CD4-positive, CD25-positive, alpha-beta regulatory T cell (primary cell): ENCODE results near the gene MFSD6L. TPM values are rescaled to one million over a fixed set of nuclear protein-coding genes. Genes with fewer than 3 reads are reported as not detected.
"Not testable (repeated sequence)": the region's sequence is repeated elsewhere in the genome, so short reads cannot be mapped to it uniquely, and the experiment has no call there.

Experiments
- ATAC-seq, 2 donors: fragments of 150-1000 bp; cut with Tn5 transposase; one replicate each; pipeline ENCODE4 v1.10.0; 2021; ENCODE audit warnings: low read depth in 2 of 2, moderate number of reproducible peaks in 2 of 2, moderate library complexity in 1 of 2
- DNase-seq, 3 donors: peaks; one replicate each; pipeline versions ENCODE4 v3.0.0 to v3.0.0-alpha.2; 2012 to 2022; ENCODE audit warnings: mixed read lengths in 1 of 3
- H3K27ac ChIP-seq: one replicate; pipeline ENCODE4 v1.7.0; 2013; ENCODE audit warnings: mild to moderate bottlenecking, low read length; ENCODE audit not compliant: insufficient read depth, poor library complexity, severe bottlenecking
- H3K27me3 ChIP-seq: one replicate; pipeline ENCODE4 v1.7.0; 2013; ENCODE audit warnings: low read length; ENCODE audit not compliant: control insufficient read depth, insufficient read depth
- H3K36me3 ChIP-seq: one replicate; pipeline ENCODE4 v1.7.0; 2013; ENCODE audit warnings: mild to moderate bottlenecking, low read length, moderate library complexity; ENCODE audit not compliant: control insufficient read depth, insufficient read depth
- H3K4me1 ChIP-seq: 2 replicates; pipeline ENCODE4 v1.7.0; 2013; ENCODE audit warnings: mild to moderate bottlenecking, low read length; ENCODE audit not compliant: insufficient read depth, control insufficient read depth, poor library complexity, severe bottlenecking
- H3K4me3 ChIP-seq: one replicate; pipeline ENCODE4 v1.7.0; 2013; ENCODE audit warnings: low read depth, mild to moderate bottlenecking, low read length, moderate library complexity
- H3K9me3 ChIP-seq, 2 experiments: 1 replicate in 1 of 2; 2 replicates in 1 of 2; pipeline ENCODE4 v1.7.0; 2013; ENCODE audit warnings: low read length in 2 of 2, mild to moderate bottlenecking in 1 of 2, moderate library complexity in 1 of 2; ENCODE audit not compliant: control insufficient read depth in 2 of 2
- H3K27ac Mint-ChIP-seq, 3 donors: one replicate each; pipeline ENCODE4 v1.8.0; 2020 to 2022; ENCODE audit warnings: mild to moderate bottlenecking in 3 of 3, mixed read lengths in 3 of 3, moderate library complexity in 2 of 3
- H3K27me3 Mint-ChIP-seq: one replicate; pipeline ENCODE4 v1.8.0; 2022; ENCODE audit warnings: mild to moderate bottlenecking, mixed read lengths
- H3K36me3 Mint-ChIP-seq: one replicate; pipeline ENCODE4 v1.8.0; 2020; ENCODE audit warnings: mixed read lengths
- H3K4me1 Mint-ChIP-seq, 4 donors: one replicate each; pipeline ENCODE4 v1.8.0; 2020 to 2022; ENCODE audit warnings: mixed read lengths in 4 of 4, mild to moderate bottlenecking in 1 of 4
- H3K4me3 Mint-ChIP-seq, 4 donors: one replicate each; pipeline ENCODE4 v1.8.0; 2020 to 2022; ENCODE audit warnings: mild to moderate bottlenecking in 4 of 4, mixed read lengths in 4 of 4, moderate library complexity in 3 of 4
- H3K9me3 Mint-ChIP-seq, 7 donors: one replicate each; pipeline ENCODE4 v1.8.0; 2020 to 2022; ENCODE audit warnings: mixed read lengths in 7 of 7, mild to moderate bottlenecking in 3 of 7, moderate library complexity in 2 of 7
- polyA plus RNA-seq, 4 donors: library from polyadenylated mRNA; unstranded; fragments of 300-500 nt; fragmentation: Illumina TruSeq; gene quantifications; one replicate each; pipeline ENCODE4 v1.2.3, GENCODE V29; 2021
- total RNA-seq: library from RNA; stranded (reverse); gene quantifications from one replicate; pipeline ENCODE4 v1.2.3, GENCODE V29; 2022

MFSD6L gene
- total and polyA plus RNA-seq, 5 donors from 2014 or later, result not detected

- Histone ChIP-seq H3K4me1 (no peaks in the 10 kb centered on the region), H3K4me3 (no peak overlapping the region), H3K27me3 (no peaks in the 10 kb centered on the region), H3K27ac (no peak overlapping the region), H3K36me3 (no peaks in the 10 kb centered on the region), H3K9me3 (peaks cover 0 to 2% of the 10 kb centered on the region in 2 experiments)
- ATAC-seq (no peak), DNase-seq (no peak)
- H3K9me3 Mint-ChIP-seq, result peaks cover 0 to 6% (median 0%) of the 10 kb centered on the region in 7 donors
- H3K27me3 Mint-ChIP-seq, result peaks cover 13% of the 10 kb centered on the region
- peaks cover 0 to 2% (median 0%) of the 10 kb centered on the region in 4 donors for H3K4me1 Mint-ChIP-seq
- peaks cover 5% of the 10 kb centered on the region for H3K36me3 Mint-ChIP-seq
- no peak overlapping the region for H3K27ac Mint-ChIP-seq
- no peak overlapping the region for H3K4me3 Mint-ChIP-seq
Measured at GRCh38 chr17:8821446-8822105, 22.4 kb upstream of the MFSD6L start.

GRCh38 chr17:8820311-8821010 lies 21.3 kb upstream of the MFSD6L start:
- Mint-ChIP-seq H3K4me1 (peaks cover 0 to 2% (median 0%) of the 10 kb centered on the region in 4 donors), H3K27ac (no peak overlapping the region), H3K36me3 (peaks cover 5% of the 10 kb centered on the region), H3K27me3 (peaks cover 18% of the 10 kb centered on the region), H3K9me3 (peaks cover 0 to 6% (median 0%) of the 10 kb centered on the region in 7 donors), H3K4me3 (no peak overlapping the region)
- Histone ChIP-seq H3K4me3 (no peak overlapping the region), H3K9me3 (peaks cover 0 to 2% of the 10 kb centered on the region in 2 experiments), H3K36me3 (no peaks in the 10 kb centered on the region), H3K27me3 (peaks cover 2% of the 10 kb centered on the region), H3K27ac (no peak overlapping the region), H3K4me1 (no peaks in the 10 kb centered on the region)
- ATAC-seq, result no peak
- DNase-seq, result no peak

- DNase-seq (no peak), ATAC-seq (no peak)
- H3K4me3 Mint-ChIP-seq, result no peak overlapping the region
- Histone ChIP-seq H3K36me3 (no peaks in the 10 kb centered on the region), H3K4me1 (no peaks in the 10 kb centered on the region), H3K27me3 (peaks cover 2% of the 10 kb centered on the region), H3K27ac (no peak overlapping the region), H3K9me3 (no peaks in the 10 kb centered on the region), H3K4me3 (no peak overlapping the region)
- H3K27me3 Mint-ChIP-seq, result peaks cover 28% of the 10 kb centered on the region
- H3K27ac Mint-ChIP-seq, result no peak overlapping the region
- peaks cover 0 to 6% (median 0%) of the 10 kb centered on the region in 7 donors for H3K9me3 Mint-ChIP-seq
- peaks cover 5% of the 10 kb centered on the region for H3K36me3 Mint-ChIP-seq
- peaks cover 0 to 2% (median 0%) of the 10 kb centered on the region in 4 donors for H3K4me1 Mint-ChIP-seq
Measured at GRCh38 chr17:8818654-8819330, 19.6 kb upstream of the MFSD6L start.

GRCh38 chr17:8818047-8818446 lies 18.9 kb upstream of the MFSD6L start:
- ATAC-seq (no peak), DNase-seq (no peak)
- Histone ChIP-seq H3K4me3 (no peak overlapping the region), H3K27me3 (peaks cover 5% of the 10 kb centered on the region), H3K36me3 (no peaks in the 10 kb centered on the region), H3K9me3 (no peaks in the 10 kb centered on the region), H3K27ac (no peak overlapping the region), H3K4me1 (no peaks in the 10 kb centered on the region)
- H3K4me3 Mint-ChIP-seq, result no peak overlapping the region
- no peak overlapping the region for H3K27ac Mint-ChIP-seq
- H3K36me3 Mint-ChIP-seq, result peaks cover 5% of the 10 kb centered on the region
- peaks cover 34% of the 10 kb centered on the region for H3K27me3 Mint-ChIP-seq
- peaks cover 0 to 6% (median 2%) of the 10 kb centered on the region in 7 donors for H3K9me3 Mint-ChIP-seq
- peaks cover 0 to 2% (median 0%) of the 10 kb centered on the region in 4 donors for H3K4me1 Mint-ChIP-seq

- peaks cover 23% of the 10 kb centered on the region for H3K27me3 Mint-ChIP-seq
- H3K4me1 Mint-ChIP-seq, result peaks cover 0 to 2% (median 0%) of the 10 kb centered on the region in 4 donors
- H3K4me1 ChIP-seq, result no peaks in the 10 kb centered on the region
- H3K9me3 ChIP-seq, result peaks cover 5 to 17% of the 10 kb centered on the region in 2 experiments
- H3K27ac Mint-ChIP-seq, result peak overlapping the region in 1 of 3 donors; percentile 86
- DNase-seq (no peak), ATAC-seq (peak; percentile 44 to 57)
- no peaks in the 10 kb centered on the region for H3K36me3 ChIP-seq
- no peak overlapping the region for H3K27ac ChIP-seq
- H3K4me3 Mint-ChIP-seq, result no peak overlapping the region
- H3K4me3 ChIP-seq, result no peak overlapping the region
- peaks cover 8% of the 10 kb centered on the region for H3K36me3 Mint-ChIP-seq
- H3K9me3 Mint-ChIP-seq, result peaks cover 0 to 40% (median 9%) of the 10 kb centered on the region in 7 donors
- peaks cover 4% of the 10 kb centered on the region for H3K27me3 ChIP-seq
Measured at GRCh38 chr17:8806926-8807550, 7.9 kb upstream of the MFSD6L start.

- Mint-ChIP-seq H3K27me3 (peaks cover 23% of the 10 kb centered on the region), H3K27ac (peak overlapping the region in 1 of 3 donors; percentile 86), H3K36me3 (peaks cover 8% of the 10 kb centered on the region), H3K4me1 (peaks cover 0 to 2% (median 0%) of the 10 kb centered on the region in 4 donors), H3K4me3 (no peak overlapping the region), H3K9me3 (peaks cover 0 to 35% (median 6%) of the 10 kb centered on the region in 7 donors)
- Histone ChIP-seq H3K9me3 (peaks cover 5 to 17% of the 10 kb centered on the region in 2 experiments), H3K27me3 (peaks cover 4% of the 10 kb centered on the region), H3K4me1 (no peaks in the 10 kb centered on the region), H3K4me3 (no peak overlapping the region), H3K36me3 (no peaks in the 10 kb centered on the region), H3K27ac (no peak overlapping the region)
- ATAC-seq, result peak in 1 of 2 donors; percentile 31
- no peak for DNase-seq
Measured at GRCh38 chr17:8806253-8806925, 7.2 kb upstream of the MFSD6L start.

GRCh38 chr17:8805396-8805795 lies 6.2 kb upstream of the MFSD6L start:
- peaks cover 5 to 14% of the 10 kb centered on the region in 2 experiments for H3K9me3 ChIP-seq
- Mint-ChIP-seq H3K9me3 (peaks cover 0 to 26% (median 3%) of the 10 kb centered on the region in 7 donors), H3K27me3 (peaks cover 19% of the 10 kb centered on the region)
- H3K27ac ChIP-seq, H3K36me3 Mint-ChIP-seq, H3K36me3 ChIP-seq, ATAC-seq, H3K4me3 ChIP-seq, H3K27ac Mint-ChIP-seq, DNase-seq, H3K4me1 ChIP-seq, H3K4me3 Mint-ChIP-seq, H3K4me1 Mint-ChIP-seq, H3K27me3 ChIP-seq: not testable (repeated sequence)
